GM15510 (cell line): ENCODE results near the gene PRPF38B.

Experiments
- POLR2A ChIP-seq: IDR thresholded peaks from 3 replicates; pipeline ENCODE4 v1.6.1; 2011; ENCODE audit warnings: borderline replicate concordance; ENCODE audit not compliant: insufficient read length; ENCODE audit errors: extremely low read depth

PRPF38B gene

GRCh38 chr1:108734171-108734865 is 42.2 kb downstream of the PRPF38B start:
- TF ChIP-seq POLR2A, result no peak

- TF ChIP-seq POLR2A, result no peak
These were observed 50.1 kb downstream of the PRPF38B start for GRCh38 chr1:108742253-108742652.

GRCh38 chr1:108745980-108746381 is 53.9 kb downstream of the PRPF38B start:
- TF ChIP-seq POLR2A, result no peak

- TF ChIP-seq POLR2A, result peak; percentile 88
These were observed 54.5 kb downstream of the PRPF38B start, which contains the start of gene STXBP3 for GRCh38 chr1:108746382-108747170. Gene STXBP3 (plus strand): TSS chr1:108746674. CDS start chr1:108746738, 64 bp downstream.

GRCh38 chr1:108747171-108747850 is 55.2 kb downstream of the PRPF38B start:
- no peak for TF ChIP-seq POLR2A

GRCh38 chr1:108747898-108748297 is 55.8 kb downstream of the PRPF38B start:
- TF ChIP-seq POLR2A, result no peak

- TF ChIP-seq POLR2A, result no peak
These were observed 57.0 kb downstream of the PRPF38B start for GRCh38 chr1:108749081-108749480.

GRCh38 chr1:108750476-108751181 is 58.5 kb downstream of the PRPF38B start:
- TF ChIP-seq POLR2A, result no peak
